SJCRH30 (cell line): ENCODE results near the gene KDELR3. TPM values are rescaled to one million over a fixed set of nuclear protein-coding genes. Genes with fewer than 3 reads are reported as not detected.

ENCODE experiments used
- DNase-seq, 2 experiments: peaks; one replicate each; pipeline ENCODE4 v3.0.0-alpha.2; 2015 to 2020
- H3K27ac ChIP-seq: fragments of 250-450 bp; sonication (Bioruptor Pico); 2 replicates; pipeline ENCODE4 v1.5.1; 2020; ENCODE audit warnings: mild to moderate bottlenecking, moderate library complexity
- H3K27me3 ChIP-seq: fragments of 250-450 bp; sonication (Bioruptor Pico); 2 replicates; pipeline ENCODE4 v1.5.1; 2020; ENCODE audit warnings: mild to moderate bottlenecking, moderate library complexity
- H3K36me3 ChIP-seq: fragments of 250-450 bp; sonication (Bioruptor Pico); 2 replicates; pipeline ENCODE4 v1.5.1; 2020; ENCODE audit warnings: mild to moderate bottlenecking, moderate library complexity
- H3K4me1 ChIP-seq: fragments of 250-450 bp; sonication (Bioruptor Pico); 2 replicates; pipeline ENCODE4 v1.5.1; 2020; ENCODE audit warnings: mild to moderate bottlenecking, moderate library complexity
- H3K4me3 ChIP-seq: fragments of 250-450 bp; sonication (Bioruptor Pico); 2 replicates; pipeline ENCODE4 v1.5.1; 2020; ENCODE audit warnings: mild to moderate bottlenecking, moderate library complexity
- H3K9me3 ChIP-seq: fragments of 250-450 bp; sonication (Bioruptor Pico); replicated peaks from 2 replicates; pipeline ENCODE4 v1.5.1; 2020; ENCODE audit warnings: mild to moderate bottlenecking, moderate library complexity
- total RNA-seq: library from RNA; depleted of rRNA; stranded (reverse); fragments of >200 nt; shearing (Covaris generic); gene quantifications from 2 replicates; pipeline ENCODE4 v1.2.3, GENCODE V29; 2014

Gene KDELR3
- total RNA-seq, 1 experiment from 2014 or later, result 2.3 TPM

DNA sequence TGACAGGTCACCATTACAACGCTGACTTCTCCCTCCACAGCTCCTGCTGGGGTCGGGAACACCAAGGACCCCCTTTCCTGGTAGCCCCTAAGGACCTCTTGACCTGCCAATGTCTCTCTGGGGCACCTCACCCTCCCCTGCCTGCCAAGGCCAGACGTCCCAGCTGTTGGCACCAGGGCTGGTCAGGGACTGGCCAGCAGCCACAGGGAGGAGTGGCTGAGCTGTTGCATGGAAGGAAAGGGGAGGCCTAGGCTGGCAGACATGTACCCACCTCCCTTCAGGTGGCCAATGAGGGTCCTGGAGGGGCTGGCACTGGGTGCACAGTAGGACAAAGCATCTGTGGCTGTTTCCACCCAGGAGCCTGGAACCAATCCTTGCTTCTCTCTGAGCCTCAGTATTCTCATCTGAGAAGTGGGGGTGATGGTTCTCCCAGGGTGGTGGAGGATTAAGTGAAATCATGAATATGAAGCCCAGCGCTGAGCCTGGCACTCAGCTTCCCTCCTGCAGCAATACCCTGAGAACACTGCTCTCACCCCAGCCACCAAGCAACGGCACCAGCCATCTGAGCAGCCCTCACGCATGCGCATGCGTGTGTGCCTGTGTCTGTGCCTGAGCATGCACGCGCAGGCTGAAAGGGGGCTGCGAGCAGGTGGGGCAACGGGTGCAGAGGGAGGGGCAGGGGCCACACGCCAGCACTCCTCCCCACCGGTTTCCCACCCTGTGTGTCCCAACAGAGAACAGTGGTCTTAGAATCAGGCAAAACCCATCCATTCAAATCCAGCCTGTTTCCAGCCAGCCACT lies 18.8 kb upstream of the KDELR3 start:
- no peak for DNase-seq
- Histone ChIP-seq H3K4me3 (no peak overlapping the region), H3K4me1 (no peaks in the 10 kb centered on the region), H3K27me3 (peaks cover 29% of the 10 kb centered on the region), H3K27ac (no peak overlapping the region), H3K36me3 (no peaks in the 10 kb centered on the region), H3K9me3 (no peaks in the 10 kb centered on the region)

DNA sequence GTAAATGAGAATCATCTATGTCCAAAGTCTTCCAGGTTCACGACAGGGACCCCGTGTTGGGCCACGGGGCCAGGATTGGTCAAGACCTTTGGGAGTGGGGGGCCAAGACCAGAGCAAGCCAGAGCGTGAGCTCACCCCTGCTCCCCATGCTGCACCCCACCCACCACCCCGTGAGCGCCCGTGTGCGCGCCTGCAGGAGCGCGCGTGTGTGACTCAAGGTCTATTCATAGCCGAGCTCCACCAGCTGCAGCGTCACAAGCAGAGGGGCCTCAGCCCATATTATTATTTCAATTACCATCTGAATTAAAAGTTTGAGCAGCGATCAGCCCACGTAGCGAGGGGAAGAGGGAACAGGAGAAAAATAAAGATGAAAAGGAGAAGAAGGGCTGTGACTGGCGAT lies 18.1 kb upstream of the KDELR3 start:
- no peak overlapping the region for H3K4me3 ChIP-seq
- no peaks in the 10 kb centered on the region for H3K4me1 ChIP-seq
- H3K9me3 ChIP-seq, result no peaks in the 10 kb centered on the region
- DNase-seq, result no peak
- no peaks in the 10 kb centered on the region for H3K36me3 ChIP-seq
- H3K27me3 ChIP-seq, result peaks cover 26% of the 10 kb centered on the region
- no peak overlapping the region for H3K27ac ChIP-seq

DNA sequence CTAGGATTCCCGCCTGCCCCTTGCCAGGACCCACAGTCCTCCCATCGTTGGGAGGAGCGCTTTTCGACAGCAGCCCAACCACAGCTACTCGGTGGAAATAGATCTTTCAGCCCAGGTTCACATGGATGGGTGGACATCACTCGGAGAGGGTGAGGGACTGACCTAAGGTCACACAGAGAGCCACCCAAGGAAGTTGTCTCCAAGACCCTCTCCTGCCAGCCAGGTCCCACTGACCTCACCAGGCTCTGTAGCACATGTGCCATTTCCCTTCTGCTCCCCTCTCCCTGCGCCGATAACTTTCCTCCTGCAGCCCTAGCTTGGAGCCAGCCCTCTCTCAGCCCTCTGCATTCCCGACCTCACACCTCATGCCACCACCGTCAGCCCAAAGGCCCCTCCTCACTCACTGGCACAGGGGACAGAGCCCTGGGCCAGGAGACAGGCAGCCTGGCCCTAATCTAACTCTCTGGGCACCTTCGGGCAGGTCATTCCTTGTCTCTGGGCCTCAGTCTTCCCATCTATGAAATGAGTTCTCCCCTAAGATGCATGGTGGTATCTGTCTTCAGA lies 17.6 kb upstream of the KDELR3 start:
- Histone ChIP-seq H3K36me3 (no peaks in the 10 kb centered on the region), H3K27ac (no peak overlapping the region), H3K27me3 (peaks cover 26% of the 10 kb centered on the region), H3K9me3 (no peaks in the 10 kb centered on the region), H3K4me1 (no peaks in the 10 kb centered on the region), H3K4me3 (no peak overlapping the region)
- no peak for DNase-seq

DNA sequence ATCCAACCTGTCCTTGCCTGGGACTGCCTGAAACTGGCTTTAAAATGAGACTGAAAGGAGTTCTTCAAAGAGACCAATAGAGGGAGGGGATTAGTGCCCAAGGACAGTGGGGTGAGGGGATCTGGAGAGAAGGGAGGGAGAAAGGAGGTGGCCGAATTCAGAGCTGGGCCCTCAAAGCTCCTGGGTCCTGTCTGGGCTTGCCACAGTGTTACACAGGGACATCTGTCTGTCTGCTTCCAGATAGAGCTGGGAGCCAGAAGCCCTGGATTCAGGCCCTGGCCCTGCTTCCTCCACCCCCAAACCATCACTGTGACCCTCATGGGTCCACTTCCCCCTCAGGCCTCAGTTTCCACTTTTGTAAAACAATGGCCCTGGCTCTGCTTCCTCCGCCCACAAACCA lies 16.5 kb upstream of the KDELR3 start:
- Histone ChIP-seq H3K4me3 (no peak overlapping the region), H3K36me3 (no peaks in the 10 kb centered on the region), H3K27ac (no peak overlapping the region), H3K9me3 (no peaks in the 10 kb centered on the region), H3K4me1 (no peaks in the 10 kb centered on the region), H3K27me3 (peaks cover 28% of the 10 kb centered on the region)
- DNase-seq, result no peak

- Histone ChIP-seq H3K27ac (no peak overlapping the region), H3K36me3 (no peaks in the 10 kb centered on the region), H3K4me3 (no peak overlapping the region), H3K27me3 (peaks cover 31% of the 10 kb centered on the region), H3K4me1 (no peaks in the 10 kb centered on the region), H3K9me3 (no peaks in the 10 kb centered on the region)
- DNase-seq, result no peak
These were observed 16.0 kb upstream of the KDELR3 start for GRCh38 chr22:38451864-38452263.

DNA sequence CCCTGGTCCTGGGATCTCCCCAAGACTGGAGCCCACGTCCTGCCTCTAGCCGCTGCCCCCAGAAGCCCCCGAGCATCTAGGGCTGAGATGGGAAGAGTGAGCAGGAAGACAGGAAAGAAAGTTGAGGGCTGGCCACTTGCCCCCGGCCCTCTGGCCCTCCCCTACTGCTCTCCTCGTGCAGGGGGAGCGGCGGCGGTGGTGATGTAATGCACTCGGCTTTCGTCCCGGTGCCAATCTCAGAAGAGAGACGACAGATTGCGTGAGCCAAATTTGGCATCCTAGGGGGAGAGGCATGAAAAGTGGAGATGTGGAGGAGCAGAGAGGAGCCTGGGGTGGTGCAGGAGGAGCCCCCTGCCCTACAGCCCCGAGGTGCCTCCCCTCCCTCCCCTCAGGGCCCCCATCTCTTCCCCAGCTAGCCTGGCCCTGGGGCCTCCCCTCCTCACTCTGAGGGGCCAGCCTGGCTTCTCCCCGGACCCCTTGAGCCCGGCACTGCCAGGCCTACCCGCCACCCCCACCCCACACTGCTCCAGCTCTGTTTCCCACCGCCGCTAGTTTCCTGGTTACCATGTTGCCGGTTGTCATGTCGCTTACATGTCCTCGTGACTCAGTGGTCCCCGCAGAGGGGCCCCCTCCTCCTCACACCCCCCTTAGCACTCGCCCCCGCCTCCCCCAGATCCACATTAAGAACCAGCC lies 15.4 kb upstream of the KDELR3 start:
- no peak overlapping the region for H3K4me3 ChIP-seq
- H3K9me3 ChIP-seq, result no peaks in the 10 kb centered on the region
- H3K36me3 ChIP-seq, result no peaks in the 10 kb centered on the region
- no peak for DNase-seq
- no peaks in the 10 kb centered on the region for H3K4me1 ChIP-seq
- peaks cover 35% of the 10 kb centered on the region for H3K27me3 ChIP-seq
- H3K27ac ChIP-seq, result no peak overlapping the region

- H3K4me3 ChIP-seq, result no peak overlapping the region
- H3K4me1 ChIP-seq, result no peaks in the 10 kb centered on the region
- H3K27ac ChIP-seq, result no peak overlapping the region
- H3K27me3 ChIP-seq, result peaks cover 40% of the 10 kb centered on the region
- no peak for DNase-seq
- no peaks in the 10 kb centered on the region for H3K36me3 ChIP-seq
- no peaks in the 10 kb centered on the region for H3K9me3 ChIP-seq
These were observed 14.7 kb upstream of the KDELR3 start for GRCh38 chr22:38453066-38453672.

GRCh38 chr22:38453996-38454352 lies 13.9 kb upstream of the KDELR3 start:
- H3K27me3 ChIP-seq, result peaks cover 47% of the 10 kb centered on the region
- H3K4me3 ChIP-seq, result no peak overlapping the region
- no peaks in the 10 kb centered on the region for H3K36me3 ChIP-seq
- no peaks in the 10 kb centered on the region for H3K9me3 ChIP-seq
- DNase-seq, result no peak
- no peak overlapping the region for H3K27ac ChIP-seq
- no peaks in the 10 kb centered on the region for H3K4me1 ChIP-seq

- H3K9me3 ChIP-seq, result no peaks in the 10 kb centered on the region
- H3K4me3 ChIP-seq, result no peak overlapping the region
- H3K4me1 ChIP-seq, result no peaks in the 10 kb centered on the region
- H3K36me3 ChIP-seq, result no peaks in the 10 kb centered on the region
- no peak for DNase-seq
- H3K27me3 ChIP-seq, result peaks cover 44% of the 10 kb centered on the region
- no peak overlapping the region for H3K27ac ChIP-seq
These were observed 13.4 kb upstream of the KDELR3 start for GRCh38 chr22:38454353-38455075.

GRCh38 chr22:38455076-38455529 lies 12.8 kb upstream of the KDELR3 start, which contains the start of gene KCNJ4:
KCNJ4 (minus strand) TSS chr22:38455199; CDS start chr22:38428132, 27,067 bp downstream.
- Histone ChIP-seq H3K27me3 (peaks cover 42% of the 10 kb centered on the region), H3K4me3 (peak within 1 kb of the TSS; percentile 65), H3K27ac (no peak within 1 kb of the TSS), H3K9me3 (no peaks in the 10 kb centered on the region), H3K4me1 (no peaks in the 10 kb centered on the region), H3K36me3 (no peaks in the 10 kb centered on the region)
- DNase-seq, result no peak

DNA sequence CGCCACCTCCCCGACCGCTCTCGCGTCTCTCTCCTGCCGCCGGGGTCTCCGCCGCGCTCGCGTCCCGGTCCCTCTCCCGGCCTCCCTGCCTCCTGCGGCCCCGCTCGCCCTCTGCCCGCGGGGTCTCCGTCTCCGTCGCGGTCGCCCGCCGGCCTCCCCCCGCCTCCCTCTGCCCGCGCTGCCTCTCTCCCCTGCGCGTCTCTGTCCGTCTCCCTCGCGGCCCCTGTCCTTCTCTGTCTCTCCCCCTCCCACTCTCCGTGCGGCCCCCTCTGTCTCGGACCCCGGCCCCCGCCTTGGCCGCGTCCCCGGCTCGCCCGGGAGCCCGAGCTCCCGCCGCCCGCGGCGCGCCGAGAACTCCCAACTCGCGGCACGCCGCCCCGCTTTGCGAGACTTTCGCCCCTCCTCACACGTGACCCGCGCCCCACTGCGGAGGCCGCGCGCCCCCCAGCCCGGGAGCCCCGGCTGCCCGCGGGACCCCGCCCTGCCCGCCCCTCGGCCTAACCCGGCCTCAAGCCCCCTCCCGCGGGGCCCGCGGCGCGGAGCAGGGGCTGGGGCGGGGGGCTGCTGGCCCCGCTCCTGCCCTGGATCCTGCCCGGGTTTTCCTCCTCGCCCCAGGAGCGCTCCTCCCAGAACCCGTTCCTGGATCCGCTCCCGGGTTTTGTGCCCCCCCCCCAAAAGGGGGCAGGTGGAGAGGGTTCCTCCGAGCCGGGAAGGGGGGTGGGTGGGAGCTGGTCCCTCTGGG lies 12.2 kb upstream of the KDELR3 start:
- Histone ChIP-seq H3K4me1 (no peaks in the 10 kb centered on the region), H3K36me3 (no peaks in the 10 kb centered on the region), H3K27me3 (peaks cover 37% of the 10 kb centered on the region), H3K27ac (no peak overlapping the region), H3K4me3 (peak overlapping the region; percentile 65), H3K9me3 (no peaks in the 10 kb centered on the region)
- DNase-seq, result peak; percentile 47 to 65

DNA sequence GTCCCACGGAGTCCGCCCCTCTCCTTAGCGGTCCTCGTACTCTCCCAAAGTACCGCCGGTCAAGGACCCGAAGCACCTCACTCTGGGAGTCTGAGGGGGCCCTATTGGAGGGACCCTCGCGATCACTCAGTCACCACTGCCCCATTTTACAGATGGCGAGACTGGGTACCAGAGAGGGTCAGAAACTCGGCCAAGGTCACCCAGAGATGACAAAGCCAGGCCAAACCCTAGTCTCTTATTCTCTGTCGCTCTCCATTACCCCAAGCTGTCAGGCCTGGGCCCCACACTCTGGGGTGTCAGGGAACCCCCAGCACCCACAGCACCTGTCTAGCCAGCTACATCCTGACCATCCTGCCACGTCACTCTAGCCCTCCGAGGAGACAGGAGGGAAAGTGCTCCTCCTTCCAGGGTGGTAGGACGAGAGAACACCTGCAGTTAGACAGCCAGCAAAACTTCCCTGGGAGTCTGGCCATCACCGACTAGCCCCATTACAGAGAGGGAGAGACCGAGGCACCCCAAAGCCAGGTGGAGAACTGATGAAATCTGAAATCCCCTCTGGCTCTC lies 11.5 kb upstream of the KDELR3 start:
- Histone ChIP-seq H3K36me3 (no peaks in the 10 kb centered on the region), H3K9me3 (no peaks in the 10 kb centered on the region), H3K4me3 (peak overlapping the region; percentile 65), H3K4me1 (no peaks in the 10 kb centered on the region; the same call in 1 of the 2 replicates), H3K27me3 (peaks cover 35% of the 10 kb centered on the region), H3K27ac (no peak overlapping the region)
- no peak for DNase-seq

GRCh38 chr22:38456841-38457699 lies 10.8 kb upstream of the KDELR3 start:
- Histone ChIP-seq H3K27ac (no peak overlapping the region), H3K4me1 (no peaks in the 10 kb centered on the region; the same call in 1 of the 2 replicates), H3K9me3 (no peaks in the 10 kb centered on the region), H3K4me3 (no peak overlapping the region), H3K36me3 (no peaks in the 10 kb centered on the region), H3K27me3 (peaks cover 30% of the 10 kb centered on the region)
- no peak for DNase-seq
